ENCODE data around the gene SYTL3.

SYTL3 gene

DNA sequence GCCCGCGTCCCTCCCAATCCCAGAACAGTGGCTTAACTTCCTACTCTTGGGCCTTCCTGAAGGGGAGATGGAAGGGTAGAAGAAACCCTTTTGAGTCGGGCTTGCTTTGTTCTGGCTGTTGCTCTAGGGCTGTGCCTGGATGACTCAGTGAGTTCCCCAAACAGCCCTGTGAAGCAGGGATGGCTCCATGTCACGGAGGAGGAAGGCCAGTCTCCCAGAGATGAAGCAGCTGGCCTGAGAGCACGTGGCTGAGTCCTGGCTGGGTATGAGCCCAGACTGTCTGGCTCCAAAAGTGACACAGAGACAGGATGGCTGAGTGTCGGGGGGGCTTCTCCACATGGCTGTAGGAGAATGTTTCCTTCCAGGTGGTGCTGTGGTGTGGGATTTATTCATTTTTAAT lies 4.6 kb downstream of the SYTL3 start:
- TF ChIP-seq, protein P1, sequence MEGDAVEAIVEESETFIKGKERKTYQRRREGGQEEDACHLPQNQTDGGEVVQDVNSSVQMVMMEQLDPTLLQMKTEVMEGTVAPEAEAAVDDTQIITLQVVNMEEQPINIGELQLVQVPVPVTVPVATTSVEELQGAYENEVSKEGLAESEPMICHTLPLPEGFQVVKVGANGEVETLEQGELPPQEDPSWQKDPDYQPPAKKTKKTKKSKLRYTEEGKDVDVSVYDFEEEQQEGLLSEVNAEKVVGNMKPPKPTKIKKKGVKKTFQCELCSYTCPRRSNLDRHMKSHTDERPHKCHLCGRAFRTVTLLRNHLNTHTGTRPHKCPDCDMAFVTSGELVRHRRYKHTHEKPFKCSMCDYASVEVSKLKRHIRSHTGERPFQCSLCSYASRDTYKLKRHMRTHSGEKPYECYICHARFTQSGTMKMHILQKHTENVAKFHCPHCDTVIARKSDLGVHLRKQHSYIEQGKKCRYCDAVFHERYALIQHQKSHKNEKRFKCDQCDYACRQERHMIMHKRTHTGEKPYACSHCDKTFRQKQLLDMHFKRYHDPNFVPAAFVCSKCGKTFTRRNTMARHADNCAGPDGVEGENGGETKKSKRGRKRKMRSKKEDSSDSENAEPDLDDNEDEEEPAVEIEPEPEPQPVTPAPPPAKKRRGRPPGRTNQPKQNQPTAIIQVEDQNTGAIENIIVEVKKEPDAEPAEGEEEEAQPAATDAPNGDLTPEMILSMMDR (IDR thresholded peaks at IDR 0.05): no peak

DNA sequence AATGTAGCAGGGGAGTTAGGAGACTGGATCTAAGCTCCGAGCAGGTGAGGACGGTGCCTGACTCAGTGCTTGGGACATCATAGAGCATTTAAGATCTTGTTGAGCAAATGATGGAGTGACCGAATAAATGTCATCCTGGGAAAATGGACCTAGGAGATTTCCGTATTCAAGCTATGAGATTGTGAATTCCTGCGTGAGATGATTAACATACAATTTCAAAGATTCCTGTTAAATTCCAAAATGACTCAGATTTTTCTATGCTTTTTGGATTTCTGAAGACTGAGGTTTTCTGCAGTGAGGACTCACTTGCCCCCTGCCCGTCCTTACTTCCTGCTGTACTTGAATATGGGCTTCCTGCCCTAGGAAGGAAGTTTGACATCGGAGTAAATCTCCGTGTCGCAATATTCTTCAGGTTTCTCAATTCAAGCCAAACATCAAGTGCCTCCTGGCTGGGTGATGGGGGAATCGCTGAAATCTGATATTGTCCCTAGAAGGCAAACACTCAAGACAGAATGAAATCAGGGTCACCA lies 5.2 kb downstream of the SYTL3 start:
- TF ChIP-seq, protein P1 (IDR thresholded peaks at IDR 0.05): no peak

DNA sequence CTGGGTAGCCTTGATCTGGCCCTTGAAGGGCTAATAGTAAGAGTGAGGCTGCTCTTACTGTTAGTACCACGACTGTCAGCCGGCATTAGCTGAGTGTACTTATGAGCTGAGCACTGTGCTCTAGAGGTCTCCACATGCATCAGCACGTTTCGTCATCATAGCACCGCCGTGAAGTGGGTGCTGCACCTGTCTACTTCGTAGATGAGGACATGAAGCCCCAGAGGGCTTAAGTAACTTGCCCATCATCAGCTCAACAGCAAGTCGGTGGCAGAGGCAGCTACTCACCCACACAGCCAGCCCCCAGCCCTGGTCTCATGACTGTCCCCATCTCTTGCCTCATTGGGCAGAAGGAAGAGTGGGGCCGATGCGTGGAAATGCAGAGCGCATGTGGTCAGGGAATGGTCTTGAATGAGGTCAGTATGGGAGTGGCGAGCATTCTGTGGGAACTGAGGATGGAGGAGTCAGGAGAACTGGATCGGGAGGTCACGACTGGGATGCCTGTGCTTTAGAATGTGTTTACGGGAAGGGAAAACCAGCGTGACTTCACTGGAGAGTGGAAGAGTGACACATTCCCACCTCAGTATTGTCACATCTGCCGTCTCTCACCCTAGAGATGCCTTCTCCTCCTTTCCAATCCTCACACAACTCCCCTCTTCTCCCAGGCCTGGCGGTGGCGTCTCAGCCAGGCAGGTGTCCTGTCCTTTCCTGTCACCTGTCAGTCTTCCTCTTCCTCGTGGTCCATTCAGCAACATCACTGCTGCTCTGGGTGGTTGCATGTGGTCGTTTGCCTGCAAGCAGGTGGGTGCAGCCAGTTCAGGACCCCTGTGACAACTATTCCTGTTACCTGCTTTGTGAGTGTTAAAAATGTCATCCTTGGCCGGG lies 6.0 kb downstream of the SYTL3 start:
- TF ChIP-seq, protein P1 (IDR thresholded peaks at IDR 0.05): no peak

DNA sequence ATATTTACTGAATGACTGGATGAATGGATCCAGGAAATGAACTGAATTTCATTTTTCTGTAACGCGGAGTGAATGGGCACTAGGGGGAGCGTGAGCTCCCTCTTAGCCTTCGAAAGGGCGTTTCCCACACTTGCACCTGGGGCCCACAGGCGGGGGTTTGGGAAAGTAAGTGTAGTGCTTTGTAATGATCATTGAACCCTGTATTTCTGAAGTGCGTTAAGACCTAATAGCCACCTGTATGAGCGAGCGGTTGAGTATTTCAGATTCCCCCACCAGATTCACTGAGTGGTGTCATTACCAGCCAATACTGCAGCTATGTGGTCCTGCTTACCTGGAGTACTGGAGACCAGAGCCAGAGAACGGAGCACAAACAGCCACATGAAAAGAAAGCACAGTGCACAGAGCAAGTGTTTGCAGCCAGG lies 10.5 kb downstream of the SYTL3 start:
- TF ChIP-seq, protein P1 (IDR thresholded peaks at IDR 0.05): peak; percentile 41; the same call in 1 of the 2 replicates

DNA sequence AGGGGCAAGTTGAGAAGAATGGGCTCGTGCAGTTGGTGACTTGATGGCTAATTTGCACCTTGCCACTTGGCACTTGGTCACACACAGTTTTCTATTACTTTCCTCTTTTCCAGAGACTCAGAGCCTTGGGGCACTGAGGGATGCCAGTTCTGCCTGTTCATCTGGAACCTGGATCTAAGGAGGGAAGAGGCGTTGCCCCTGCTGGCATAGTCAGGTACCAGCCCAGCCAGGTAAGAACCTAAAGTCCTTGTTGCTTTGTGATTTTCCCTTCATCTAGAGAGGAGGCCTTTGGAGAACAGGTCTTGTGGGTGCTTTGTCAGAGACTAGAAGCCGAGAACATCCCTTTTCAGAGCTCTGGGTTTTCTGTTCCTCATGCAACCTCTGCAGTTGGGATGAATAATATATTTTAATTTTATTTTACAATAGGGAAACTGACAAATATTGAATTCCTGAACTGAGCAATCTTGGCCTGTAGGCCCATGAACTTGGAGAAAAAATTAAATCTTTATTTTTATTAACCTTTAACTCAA lies 11.4 kb downstream of the SYTL3 start:
- TF ChIP-seq, protein P1 (IDR thresholded peaks at IDR 0.05): no peak

DNA sequence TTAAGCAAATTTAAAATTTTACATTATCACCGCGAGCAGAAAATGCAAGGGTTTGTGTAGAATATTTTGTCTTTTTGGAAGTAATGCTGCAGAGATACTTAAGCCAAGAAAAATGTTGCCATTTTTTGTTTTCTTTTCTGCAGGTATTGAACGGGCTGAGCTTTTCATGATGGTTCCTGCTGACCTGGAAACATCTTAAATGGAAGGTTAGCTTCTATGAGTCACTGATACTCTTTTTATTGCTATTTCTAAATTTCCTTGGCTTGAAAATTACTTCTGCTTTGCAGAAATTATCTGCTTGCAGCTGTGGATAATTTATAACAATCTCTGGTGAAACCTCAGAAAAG lies 12.7 kb downstream of the SYTL3 start:
- TF ChIP-seq, protein P1 (IDR thresholded peaks at IDR 0.05): no peak

DNA sequence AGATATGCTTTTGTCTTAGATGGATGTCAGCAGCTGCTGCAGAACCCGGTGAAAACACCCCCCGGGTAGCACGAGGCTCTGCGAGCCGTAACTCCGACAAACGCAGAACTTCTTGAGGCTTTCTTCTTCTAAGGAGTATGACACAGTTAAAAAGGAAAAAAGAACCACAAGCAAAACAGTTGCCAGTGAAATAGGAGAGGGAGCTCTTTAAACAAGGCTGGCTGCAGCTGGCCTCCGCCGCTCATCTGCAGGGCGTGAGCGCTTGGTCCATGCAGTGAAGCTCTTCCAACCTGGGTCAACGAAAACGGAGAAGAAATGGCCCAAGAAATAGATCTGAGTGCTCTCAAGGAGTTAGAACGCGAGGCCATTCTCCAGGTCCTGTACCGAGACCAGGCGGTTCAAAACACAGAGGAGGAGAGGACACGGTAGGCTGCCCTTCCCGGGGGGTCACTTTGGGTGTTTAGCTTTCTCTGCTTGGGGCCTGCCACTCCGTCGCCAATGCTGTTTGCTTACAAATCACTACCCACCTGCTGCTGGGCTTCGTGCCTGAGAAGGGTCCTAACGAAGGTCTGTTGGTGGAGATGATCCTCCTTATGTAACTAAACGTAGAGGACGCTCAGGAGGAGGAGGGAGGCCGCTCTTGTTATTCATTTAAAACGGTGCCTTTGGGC lies 13.2 kb downstream of the SYTL3 start:
- TF ChIP-seq, protein P1 (IDR thresholded peaks at IDR 0.05): no peak
